ENCODE measurements around the gene NEK10. TPM values are rescaled to one million over a fixed set of nuclear protein-coding genes. Genes with fewer than 3 reads are reported as not detected.

NEK10 gene
- total and polyA plus RNA-seq, 2 donors from 2014 or later = 1.0 to 4.1 TPM

- no peak overlapping the region for H3K9ac ChIP-seq (ENCODE audit: low read length in 3 of 3)
- H3K9me3 ChIP-seq (ENCODE audit: control insufficient read depth in 2 of 3, insufficient read depth in 1 of 3, low read length in 3 of 3) = no peaks in the 10 kb centered on the region
- DNase-seq (no peak), FAIRE-seq (no peak)
- no peak overlapping the region for H3K27ac ChIP-seq (ENCODE audit: low read depth in 2 of 2, low read length in 2 of 2)
- no peaks in the 10 kb centered on the region for H3K36me3 ChIP-seq (ENCODE audit: control insufficient read depth in 2 of 3, insufficient read depth in 3 of 3, low read length in 3 of 3)
- no peaks in the 10 kb centered on the region for H3K27me3 ChIP-seq (ENCODE audit: control insufficient read depth, insufficient read depth, low read length)
- intact Hi-C loops (cut with DNase I) = no loop called here
- H3K4me3 ChIP-seq (ENCODE audit: low read length in 3 of 3) = no peak overlapping the region
- no peak for TF ChIP-seq CTCF (IDR thresholded peaks at IDR 0.05; ENCODE audit: borderline replicate concordance, extremely low read depth, insufficient read depth)
- no peaks in the 10 kb centered on the region for H3K4me1 ChIP-seq (ENCODE audit: control insufficient read depth in 2 of 3, insufficient read depth in 2 of 3, low read depth in 1 of 3, low read length in 3 of 3)
Observed at GRCh38 chr3:27093771-27094170, 275.4 kb downstream of the NEK10 start.

- H3K27me3 ChIP-seq (ENCODE audit: control insufficient read depth, insufficient read depth, low read length) = no peaks in the 10 kb centered on the region
Observed at GRCh38 chr3:27090275-27091041, 278.7 kb downstream of the NEK10 start.

GRCh38 chr3:27089645-27090044 lies 279.5 kb downstream of the NEK10 start:
- Histone ChIP-seq H3K9ac (ENCODE audit: low read length in 3 of 3) (no peak overlapping the region), H3K4me1 (ENCODE audit: control insufficient read depth in 2 of 3, insufficient read depth in 2 of 3, low read depth in 1 of 3, low read length in 3 of 3) (peaks cover 0 to 3% (median 0%) of the 10 kb centered on the region in 3 donors), H3K27ac (ENCODE audit: low read depth in 2 of 2, low read length in 2 of 2) (no peak overlapping the region), H3K9me3 (ENCODE audit: control insufficient read depth in 2 of 3, insufficient read depth in 1 of 3, low read length in 3 of 3) (no peaks in the 10 kb centered on the region), H3K4me3 (ENCODE audit: low read length in 3 of 3) (no peak overlapping the region), H3K27me3 (ENCODE audit: control insufficient read depth, insufficient read depth, low read length) (no peaks in the 10 kb centered on the region), H3K36me3 (ENCODE audit: control insufficient read depth in 2 of 3, insufficient read depth in 3 of 3, low read length in 3 of 3) (no peaks in the 10 kb centered on the region)
- FAIRE-seq = no peak
- DNase-seq = no peak
- TF ChIP-seq CTCF (IDR thresholded peaks at IDR 0.05; ENCODE audit: borderline replicate concordance, extremely low read depth, insufficient read depth) = no peak
- intact Hi-C loops (cut with DNase I) = no loop called here

More at GRCh38 chr3:27090275-27091041, 278.7 kb downstream of the NEK10 start:
- Histone ChIP-seq H3K27ac (ENCODE audit: low read depth in 2 of 2, low read length in 2 of 2) (no peak overlapping the region), H3K9ac (ENCODE audit: low read length in 3 of 3) (no peak overlapping the region), H3K36me3 (ENCODE audit: control insufficient read depth in 2 of 3, insufficient read depth in 3 of 3, low read length in 3 of 3) (no peaks in the 10 kb centered on the region), H3K4me1 (ENCODE audit: control insufficient read depth in 2 of 3, insufficient read depth in 2 of 3, low read depth in 1 of 3, low read length in 3 of 3) (peaks cover 0 to 3% (median 0%) of the 10 kb centered on the region in 3 donors), H3K9me3 (ENCODE audit: control insufficient read depth in 2 of 3, insufficient read depth in 1 of 3, low read length in 3 of 3) (no peaks in the 10 kb centered on the region), H3K4me3 (ENCODE audit: low read length in 3 of 3) (no peak overlapping the region)
- no peak for TF ChIP-seq CTCF (IDR thresholded peaks at IDR 0.05; ENCODE audit: borderline replicate concordance, extremely low read depth, insufficient read depth)
- no peak for FAIRE-seq
- DNase-seq = no peak
- intact Hi-C loops (cut with DNase I) = no loop called here
